Activated T-cell treated with anti-CD3 and anti-CD28 coated beads, Interleukin-2, amount 50 U/mL, for 4 hours (primary cell): ENCODE results near the gene PIM2. TPM values are rescaled to one million over a fixed set of nuclear protein-coding genes. Genes with fewer than 3 reads are reported as not detected.

ENCODE experiments used
- ATAC-seq, 2 donors: fragments of 200-7000 bp; cut with Tn5 transposase; one replicate each; pipeline ENCODE4 v1.10.0; 2021
- DNase-seq: peaks from one replicate; pipeline ENCODE4 v3.0.0-alpha.2; 2020
- H3K27me3 Mint-ChIP-seq: one replicate; pipeline ENCODE4 v1.8.0; 2021; ENCODE audit warnings: low read depth, mixed read lengths
- H3K36me3 Mint-ChIP-seq: one replicate; pipeline ENCODE4 v1.8.0; 2022; ENCODE audit warnings: mixed read lengths; ENCODE audit not compliant: insufficient read depth
- H3K4me1 Mint-ChIP-seq: one replicate; pipeline ENCODE4 v1.8.0; 2021; ENCODE audit warnings: low read depth, mixed read lengths
- H3K4me3 Mint-ChIP-seq: one replicate; pipeline ENCODE4 v1.8.0; 2021; ENCODE audit warnings: mild to moderate bottlenecking, moderate library complexity, mixed read lengths
- H3K9me3 Mint-ChIP-seq: one replicate; pipeline ENCODE4 v1.8.0; 2021; ENCODE audit warnings: mixed read lengths
- total RNA-seq, 3 donors: library from RNA; stranded (reverse); gene quantifications; one replicate each; pipeline ENCODE4 v1.2.1, GENCODE V29; 2021

PIM2 gene
- total RNA-seq, 3 donors from 2014 or later, result 197 to 279 (median 270) TPM

GRCh38 chrX:48904180-48904579, 14.6 kb downstream of the PIM2 start:
- H3K36me3 Mint-ChIP-seq, result no peaks in the 10 kb centered on the region
- no peak for ATAC-seq
- H3K4me3 Mint-ChIP-seq, result no peak overlapping the region

GRCh38 chrX:48903290-48903689, 15.5 kb downstream of the PIM2 start:
- no peak for DNase-seq

More at GRCh38 chrX:48904180-48904579, 14.6 kb downstream of the PIM2 start:
- H3K27me3 Mint-ChIP-seq, result no peaks in the 10 kb centered on the region
- H3K9me3 Mint-ChIP-seq, result no peaks in the 10 kb centered on the region
- no peak for DNase-seq
- H3K4me1 Mint-ChIP-seq, result no peaks in the 10 kb centered on the region

GRCh38 chrX:48902776-48903175, 16.0 kb downstream of the PIM2 start:
- H3K9me3 Mint-ChIP-seq, result no peaks in the 10 kb centered on the region
- H3K4me1 Mint-ChIP-seq, result peaks cover 2% of the 10 kb centered on the region
- no peak for ATAC-seq
- no peak for DNase-seq
- no peaks in the 10 kb centered on the region for H3K36me3 Mint-ChIP-seq
- no peaks in the 10 kb centered on the region for H3K27me3 Mint-ChIP-seq
- H3K4me3 Mint-ChIP-seq, result no peak overlapping the region

More at GRCh38 chrX:48903290-48903689, 15.5 kb downstream of the PIM2 start:
- Mint-ChIP-seq H3K27me3 (no peaks in the 10 kb centered on the region), H3K36me3 (no peaks in the 10 kb centered on the region), H3K4me1 (peaks cover under 1% of the 10 kb centered on the region), H3K4me3 (no peak overlapping the region), H3K9me3 (no peaks in the 10 kb centered on the region)
- no peak for ATAC-seq

- no peak for ATAC-seq
- Mint-ChIP-seq H3K9me3 (no peaks in the 10 kb centered on the region), H3K36me3 (no peaks in the 10 kb centered on the region), H3K4me1 (peaks cover 2% of the 10 kb centered on the region), H3K27me3 (no peaks in the 10 kb centered on the region), H3K4me3 (no peak overlapping the region)
- no peak for DNase-seq
These were observed 16.7 kb downstream of the PIM2 start for GRCh38 chrX:48902135-48902534.

GRCh38 chrX:48901069-48901468, 17.8 kb downstream of the PIM2 start:
- no peak for DNase-seq
- H3K9me3 Mint-ChIP-seq, result no peaks in the 10 kb centered on the region
- peaks cover 11% of the 10 kb centered on the region for H3K4me1 Mint-ChIP-seq
- no peak overlapping the region for H3K4me3 Mint-ChIP-seq
- no peak for ATAC-seq
- H3K27me3 Mint-ChIP-seq, result no peaks in the 10 kb centered on the region
- no peaks in the 10 kb centered on the region for H3K36me3 Mint-ChIP-seq

GRCh38 chrX:48899078-48899410, 19.8 kb downstream of the PIM2 start:
- Mint-ChIP-seq H3K4me1 (peaks cover 18% of the 10 kb centered on the region), H3K27me3 (no peaks in the 10 kb centered on the region), H3K4me3 (peak overlapping the region; percentile 87), H3K9me3 (no peaks in the 10 kb centered on the region), H3K36me3 (peaks cover 1% of the 10 kb centered on the region)
- ATAC-seq, result no peak
- DNase-seq, result no peak

- Mint-ChIP-seq H3K36me3 (peaks cover 1% of the 10 kb centered on the region), H3K9me3 (no peaks in the 10 kb centered on the region), H3K4me1 (peaks cover 18% of the 10 kb centered on the region), H3K27me3 (no peaks in the 10 kb centered on the region), H3K4me3 (peak within 1 kb of the TSS; percentile 87)
- ATAC-seq (peak; percentile 87 to 91), DNase-seq (peak; percentile 79)
These were observed 21.1 kb downstream of the PIM2 start, which contains the start of the genes PQBP1 and TIMM17B for GRCh38 chrX:48897625-48898306. TSS of gene PQBP1 (plus strand) at chrX:48897930. CDS start at chrX:48898510, 580 bp downstream. TSS of gene TIMM17B (minus strand) at chrX:48897768. CDS start at chrX:48897749, 19 bp downstream.

- Mint-ChIP-seq H3K27me3 (no peaks in the 10 kb centered on the region), H3K4me1 (peaks cover 18% of the 10 kb centered on the region), H3K9me3 (no peaks in the 10 kb centered on the region), H3K4me3 (peak overlapping the region; percentile 87), H3K36me3 (peaks cover 1% of the 10 kb centered on the region)
- peak; percentile 39 to 42 for ATAC-seq
- peak; percentile 53 for DNase-seq
These were observed 21.6 kb downstream of the PIM2 start for GRCh38 chrX:48897157-48897624.

GRCh38 chrX:48896611-48897011, 22.2 kb downstream of the PIM2 start:
- Mint-ChIP-seq H3K36me3 (peaks cover 1% of the 10 kb centered on the region), H3K4me3 (peak overlapping the region; percentile 87), H3K9me3 (no peaks in the 10 kb centered on the region), H3K27me3 (no peaks in the 10 kb centered on the region), H3K4me1 (peaks cover 22% of the 10 kb centered on the region)
- no peak for ATAC-seq
- no peak for DNase-seq

- no peaks in the 10 kb centered on the region for H3K27me3 Mint-ChIP-seq
- ATAC-seq (no peak), DNase-seq (no peak)
- peaks cover 1% of the 10 kb centered on the region for H3K36me3 Mint-ChIP-seq
- no peaks in the 10 kb centered on the region for H3K9me3 Mint-ChIP-seq
- no peak overlapping the region for H3K4me3 Mint-ChIP-seq
- H3K4me1 Mint-ChIP-seq, result peaks cover 30% of the 10 kb centered on the region
These were observed 23.9 kb downstream of the PIM2 start for GRCh38 chrX:48894891-48895290.

- Mint-ChIP-seq H3K9me3 (no peaks in the 10 kb centered on the region), H3K27me3 (no peaks in the 10 kb centered on the region), H3K4me3 (no peak overlapping the region), H3K36me3 (peaks cover 1% of the 10 kb centered on the region), H3K4me1 (peaks cover 30% of the 10 kb centered on the region)
- ATAC-seq (no peak), DNase-seq (no peak)
These were observed 25.1 kb downstream of the PIM2 start for GRCh38 chrX:48893556-48894348.

- H3K4me1 Mint-ChIP-seq, result peaks cover 28% of the 10 kb centered on the region
- H3K36me3 Mint-ChIP-seq, result peaks cover 1% of the 10 kb centered on the region
- no peaks in the 10 kb centered on the region for H3K9me3 Mint-ChIP-seq
- H3K27me3 Mint-ChIP-seq, result no peaks in the 10 kb centered on the region
- DNase-seq, result no peak
- no peak for ATAC-seq
- no peak overlapping the region for H3K4me3 Mint-ChIP-seq
These were observed 25.9 kb downstream of the PIM2 start for GRCh38 chrX:48892896-48893295.

GRCh38 chrX:48891402-48892288, 27.2 kb downstream of the PIM2 start:
- no peaks in the 10 kb centered on the region for H3K9me3 Mint-ChIP-seq
- peaks cover 24% of the 10 kb centered on the region for H3K4me1 Mint-ChIP-seq
- H3K27me3 Mint-ChIP-seq, result no peaks in the 10 kb centered on the region
- peak overlapping the region; percentile 88 for H3K4me3 Mint-ChIP-seq
- DNase-seq (peak; percentile 59), ATAC-seq (peak; percentile 90 to 92)
- H3K36me3 Mint-ChIP-seq, result peaks cover 1% of the 10 kb centered on the region

- H3K4me3 Mint-ChIP-seq, result peak overlapping the region; percentile 88
- no peak for DNase-seq
- no peaks in the 10 kb centered on the region for H3K27me3 Mint-ChIP-seq
These were observed 27.9 kb downstream of the PIM2 start for GRCh38 chrX:48890934-48891401.

More at GRCh38 chrX:48890934-48891401, 27.9 kb downstream of the PIM2 start:
- Mint-ChIP-seq H3K36me3 (peaks cover 1% of the 10 kb centered on the region), H3K4me1 (peaks cover 19% of the 10 kb centered on the region), H3K9me3 (no peaks in the 10 kb centered on the region)
- peak; percentile 47 to 48 for ATAC-seq
